Sigmoid colon (tissue), 7 donors: ENCODE data around the gene TMEM271. TPM values are rescaled to one million over a fixed set of nuclear protein-coding genes. Genes with fewer than 3 reads are reported as not detected.

Source experiments
- DNase-seq: peaks from one replicate; pipeline ENCODE4 v3.0.0-alpha.2; 2019
- H3K27ac ChIP-seq, 4 donors: fragments of 200-600 bp; sonication (generic); one replicate each; pipeline ENCODE4 v1.5.1; 2016 to 2019; ENCODE audit warnings: mild to moderate bottlenecking in 1 of 4
- H3K27me3 ChIP-seq, 3 donors: fragments of 200-600 bp; sonication (generic); one replicate each; pipeline ENCODE4 v1.5.1; 2019; ENCODE audit warnings: mild to moderate bottlenecking in 1 of 3
- H3K36me3 ChIP-seq, 4 donors: fragments of 200-600 bp; sonication (generic); one replicate each; pipeline ENCODE4 v1.5.1; 2016 to 2019
- H3K4me1 ChIP-seq, 4 donors: fragments of 200-600 bp; sonication (generic); one replicate each; pipeline ENCODE4 v1.5.1; 2017 to 2019
- H3K4me3 ChIP-seq, 4 donors: fragments of 200-600 bp; sonication (generic); one replicate each; pipeline ENCODE4 v1.5.1; 2017 to 2019; ENCODE audit warnings: mild to moderate bottlenecking in 2 of 4, moderate library complexity in 1 of 4
- H3K9me3 ChIP-seq, 4 donors: fragments of 200-600 bp in 3 of 4; sonication (generic) in 3 of 4; one replicate each; pipeline versions ENCODE4 v1.5.1 to v1.6.1; 2013 to 2019
- CTCF ChIP-seq, 4 experiments: fragments of 450-650 bp in 3 of 4; fragments of 200-600 bp in 1 of 4; IDR thresholded peaks; one replicate each; pipeline ENCODE4 v1.5.1; 2016 to 2019; ENCODE audit warnings: antibody characterized with exemption in 4 of 4, mild to moderate bottlenecking in 3 of 4, moderate library complexity in 2 of 4
- EP300 ChIP-seq, 4 donors: sonication (generic); formaldehyde crosslinking; IDR thresholded peaks; one replicate each; pipeline ENCODE4 v1.6.1; 2017; ENCODE audit warnings: antibody characterized with exemption in 4 of 4
- POLR2A ChIP-seq, 2 donors: fragments of 450-650 bp; IDR thresholded peaks; one replicate each; pipeline ENCODE4 v1.6.1; 2016; ENCODE audit warnings: antibody characterized with exemption in 2 of 2, mild to moderate bottlenecking in 2 of 2, moderate library complexity in 2 of 2
- POLR2AphosphoS5 ChIP-seq, 4 donors: sonication (generic); formaldehyde crosslinking; IDR thresholded peaks; one replicate each; pipeline ENCODE4 v1.6.1; 2017; ENCODE audit warnings: antibody characterized with exemption in 4 of 4
- WGBS, 2 donors: extraction: QIAGEN DNeasy Blood & Tissue Kit; methylation state at CpG; one replicate each; pipeline ENCODE4 v1.1.7; 2013; 5-methylcytosine and 5-hydroxymethylcytosine counted together
- intact Hi-C: fragments of 100-400 bp; cut with DNase I; formaldehyde crosslinking; loops from one replicate; pipeline ENCODE4 v1.15.1; 2023
- polyA plus RNA-seq, 3 donors: library from polyadenylated mRNA; stranded (reverse); fragments of 200-250 nt; gene quantifications; one replicate each; pipeline ENCODE4 v1.2.3, GENCODE V29; 2013
- total RNA-seq, 4 donors: library from RNA; depleted of rRNA; stranded (reverse); fragments of >200 nt; gene quantifications; one replicate each; pipeline ENCODE4 v1.1.0, GENCODE V29; 2016
- donor health status: healthy with polysubstance abuse.
- donor health status: Bipolar disorder and iron deficiency.
- donor health status: healthy.

The TMEM271 gene
- total and polyA plus RNA-seq, 7 donors = 0.06 to 0.41 (median 0.36) TPM; not detected in 4

GRCh38 chr4:581181-581580 lies 5.1 kb upstream of the TMEM271 start:
- peaks cover 0 to 12% (median 8%) of the 10 kb centered on the region in 4 donors for H3K4me1 ChIP-seq
- intact Hi-C loops = no loop called here
- peaks cover 17 to 77% (median 31%) of the 10 kb centered on the region in 3 donors for H3K27me3 ChIP-seq
- peaks cover 0 to 3% (median 0%) of the 10 kb centered on the region in 4 donors for H3K9me3 ChIP-seq
- H3K36me3 ChIP-seq = no peaks in the 10 kb centered on the region
- DNase-seq = no peak
- TF ChIP-seq CTCF (IDR thresholded peaks at IDR 0.05) (no peak), EP300 (IDR thresholded peaks at IDR 0.05) (no peak), POLR2A (IDR thresholded peaks at IDR 0.05) (no peak), POLR2AphosphoS5 (IDR thresholded peaks at IDR 0.05) (no peak)
- WGBS, 2 donors = 45 to 66% methylated on average over 6 of the region's 6 CpGs
- H3K27ac ChIP-seq = no peak overlapping the region
- H3K4me3 ChIP-seq = no peak overlapping the region

- Histone ChIP-seq H3K27me3 (peaks cover 21 to 85% (median 39%) of the 10 kb centered on the region in 3 donors), H3K27ac (no peak overlapping the region)
Measured at GRCh38 chr4:579543-580175, 3.6 kb upstream of the TMEM271 start.

GRCh38 chr4:578451-579443 lies 2.7 kb upstream of the TMEM271 start:
- 26 to 33% methylated on average over 32 of the region's 32 CpGs for WGBS, 2 donors
- no peaks in the 10 kb centered on the region for H3K9me3 ChIP-seq
- no peak for DNase-seq
- TF ChIP-seq EP300 (IDR thresholded peaks at IDR 0.05) (no peak), CTCF (IDR thresholded peaks at IDR 0.05) (no peak), POLR2A (IDR thresholded peaks at IDR 0.05) (no peak), POLR2AphosphoS5 (IDR thresholded peaks at IDR 0.05) (no peak)
- intact Hi-C loops = no loop called here
- H3K27me3 ChIP-seq = peaks cover 29 to 91% (median 48%) of the 10 kb centered on the region in 3 donors
- H3K4me3 ChIP-seq = no peak overlapping the region
- H3K4me1 ChIP-seq = peaks cover 0 to 20% (median 14%) of the 10 kb centered on the region in 4 donors
- H3K36me3 ChIP-seq = no peaks in the 10 kb centered on the region
- no peak overlapping the region for H3K27ac ChIP-seq

More at GRCh38 chr4:579543-580175, 3.6 kb upstream of the TMEM271 start:
- no peak overlapping the region for H3K4me3 ChIP-seq
- intact Hi-C loops = no loop called here
- TF ChIP-seq EP300 (IDR thresholded peaks at IDR 0.05) = no peak
- TF ChIP-seq POLR2A (IDR thresholded peaks at IDR 0.05) = no peak
- no peak for TF ChIP-seq CTCF (IDR thresholded peaks at IDR 0.05)
- no peak for TF ChIP-seq POLR2AphosphoS5 (IDR thresholded peaks at IDR 0.05)
- no peak for DNase-seq
- H3K9me3 ChIP-seq = peaks cover 0 to 3% (median 0%) of the 10 kb centered on the region in 4 donors
- H3K4me1 ChIP-seq = peaks cover 0 to 19% (median 13%) of the 10 kb centered on the region in 4 donors
- no peaks in the 10 kb centered on the region for H3K36me3 ChIP-seq
- WGBS, 2 donors = 33 to 38% methylated on average over 11 of the region's 11 CpGs

- TF ChIP-seq POLR2AphosphoS5 (IDR thresholded peaks at IDR 0.05) = no peak
- no peak for TF ChIP-seq EP300 (IDR thresholded peaks at IDR 0.05)
- no peak for TF ChIP-seq CTCF (IDR thresholded peaks at IDR 0.05)
- no peak for TF ChIP-seq POLR2A (IDR thresholded peaks at IDR 0.05)
- Histone ChIP-seq H3K36me3 (no peaks in the 10 kb centered on the region), H3K4me3 (no peak overlapping the region), H3K27me3 (peaks cover 34 to 92% (median 58%) of the 10 kb centered on the region in 3 donors), H3K27ac (no peak overlapping the region), H3K9me3 (no peaks in the 10 kb centered on the region), H3K4me1 (peaks cover 0 to 20% (median 14%) of the 10 kb centered on the region in 4 donors)
- intact Hi-C loops = no loop called here
- 3 to 6% methylated on average over 52 of the region's 52 CpGs for WGBS, 2 donors
- DNase-seq = no peak
Measured at GRCh38 chr4:577499-578450, 1.7 kb upstream of the TMEM271 start.
